SU-DHL-6 (cell line): ENCODE results near the gene NUDT14.

Source experiments
- H2AFZ ChIP-seq: fragments of 200-600 bp; sonication (generic); 2 replicates; pipeline ENCODE4 v1.6.1; 2014; ENCODE audit warnings: low read depth, mild to moderate bottlenecking, moderate library complexity, mixed read lengths, antibody characterized with exemption, low read length; ENCODE audit not compliant: severe bottlenecking
- H3F3A ChIP-seq: fragments of 200-600 bp; shearing (Covaris generic); 2 replicates; pipeline ENCODE4 v1.6.0; 2016; ENCODE audit warnings: antibody characterized with exemption, mild to moderate bottlenecking; ENCODE audit not compliant: insufficient read depth
- H3K27ac ChIP-seq: fragments of 200-600 bp; sonication (generic); 2 replicates; pipeline ENCODE4 v1.5.1; 2016; ENCODE audit warnings: low read depth, mild to moderate bottlenecking, low read length, moderate library complexity, mixed read lengths
- H3K27me3 ChIP-seq: fragments of 200-600 bp; sonication (generic), shearing (Covaris generic); 2 replicates; pipeline ENCODE4 v1.6.0; 2014; ENCODE audit warnings: mild to moderate bottlenecking, low read length
- H3K36me3 ChIP-seq: fragments of 200-600 bp; sonication (generic); 2 replicates; pipeline ENCODE4 v1.6.1; 2014; ENCODE audit warnings: mild to moderate bottlenecking, low read length, mixed read lengths
- H3K4me2 ChIP-seq: fragments of 300-600, 200-600 bp; shearing (Covaris generic), sonication (generic); 2 replicates; pipeline ENCODE4 v1.6.0; 2014; ENCODE audit warnings: low read length, low read depth, mild to moderate bottlenecking; ENCODE audit not compliant: poor library complexity, severe bottlenecking
- H3K4me3 ChIP-seq: fragments of 200-600 bp; sonication (generic); 2 replicates; pipeline ENCODE4 v1.5.1; 2014; ENCODE audit warnings: antibody characterized with exemption, low read length, mild to moderate bottlenecking, mixed read lengths; ENCODE audit not compliant: insufficient read depth, poor library complexity, severe bottlenecking
- H3K79me2 ChIP-seq: fragments of 200-600 bp; sonication (generic); 2 replicates; pipeline ENCODE4 v1.6.1; 2014; ENCODE audit warnings: mild to moderate bottlenecking, low read length, moderate library complexity; ENCODE audit not compliant: insufficient read depth
- H3K9ac ChIP-seq: fragments of 200-600 bp; sonication (generic); 2 replicates; pipeline ENCODE4 v1.7.0; 2014; ENCODE audit warnings: mild to moderate bottlenecking, low read length
- H3K9me2 ChIP-seq: fragments of 200-600 bp; sonication (generic); replicated peaks from 2 replicates; pipeline ENCODE4 v1.6.1; 2014; ENCODE audit warnings: low read length; ENCODE audit not compliant: insufficient read depth
- H3K9me3 ChIP-seq: fragments of 200-600 bp; sonication (generic); 2 replicates; pipeline ENCODE4 v1.6.1; 2014; ENCODE audit warnings: low read length, mixed read lengths; ENCODE audit not compliant: insufficient read depth
- H4K20me1 ChIP-seq: fragments of 200-600 bp; sonication (generic); 2 replicates; pipeline ENCODE4 v1.6.1; 2014; ENCODE audit warnings: low read depth, mild to moderate bottlenecking, antibody characterized with exemption, low read length, moderate library complexity, mixed read lengths
- EZH2phosphoT487 ChIP-seq: fragments of 200-600 bp; sonication (generic), shearing (Covaris generic); conservative IDR thresholded peaks from 2 replicates; pipeline ENCODE4 v1.6.1; 2018; ENCODE audit warnings: mild to moderate bottlenecking, antibody characterized with exemption, low read length, moderate library complexity, mixed read lengths
- TF ChIP-seq, protein P1 (sequence below): fragments of 200-600 bp; sonication (generic); IDR thresholded peaks from one replicate; pipeline ENCODE4 v1.5.1; 2017; ENCODE audit warnings: antibody characterized with exemption, mild to moderate bottlenecking, low read length, moderate library complexity; ENCODE audit not compliant: insufficient read depth, poor library complexity, severe bottlenecking

The NUDT14 gene

GRCh38 chr14:105179191-105179590, 1.9 kb downstream of the NUDT14 start:
- no peak overlapping the region for H3K27ac ChIP-seq
- no peaks in the 10 kb centered on the region for H3K79me2 ChIP-seq
- no peaks in the 10 kb centered on the region for H3K27me3 ChIP-seq
- no peak overlapping the region for H3K4me3 ChIP-seq
- no peaks in the 10 kb centered on the region for H3F3A ChIP-seq
- H3K36me3 ChIP-seq: no peaks in the 10 kb centered on the region
- H3K9me2 ChIP-seq: no peaks in the 10 kb centered on the region
- no peaks in the 10 kb centered on the region for H3K9me3 ChIP-seq
- no peak overlapping the region for H3K9ac ChIP-seq
- H4K20me1 ChIP-seq: no peaks in the 10 kb centered on the region; the same call in 1 of the 2 replicates
- no peak overlapping the region for H2AFZ ChIP-seq
- TF ChIP-seq EZH2phosphoT487: no peak
- TF ChIP-seq, protein P1, sequence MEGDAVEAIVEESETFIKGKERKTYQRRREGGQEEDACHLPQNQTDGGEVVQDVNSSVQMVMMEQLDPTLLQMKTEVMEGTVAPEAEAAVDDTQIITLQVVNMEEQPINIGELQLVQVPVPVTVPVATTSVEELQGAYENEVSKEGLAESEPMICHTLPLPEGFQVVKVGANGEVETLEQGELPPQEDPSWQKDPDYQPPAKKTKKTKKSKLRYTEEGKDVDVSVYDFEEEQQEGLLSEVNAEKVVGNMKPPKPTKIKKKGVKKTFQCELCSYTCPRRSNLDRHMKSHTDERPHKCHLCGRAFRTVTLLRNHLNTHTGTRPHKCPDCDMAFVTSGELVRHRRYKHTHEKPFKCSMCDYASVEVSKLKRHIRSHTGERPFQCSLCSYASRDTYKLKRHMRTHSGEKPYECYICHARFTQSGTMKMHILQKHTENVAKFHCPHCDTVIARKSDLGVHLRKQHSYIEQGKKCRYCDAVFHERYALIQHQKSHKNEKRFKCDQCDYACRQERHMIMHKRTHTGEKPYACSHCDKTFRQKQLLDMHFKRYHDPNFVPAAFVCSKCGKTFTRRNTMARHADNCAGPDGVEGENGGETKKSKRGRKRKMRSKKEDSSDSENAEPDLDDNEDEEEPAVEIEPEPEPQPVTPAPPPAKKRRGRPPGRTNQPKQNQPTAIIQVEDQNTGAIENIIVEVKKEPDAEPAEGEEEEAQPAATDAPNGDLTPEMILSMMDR: no peak
- no peak overlapping the region for H3K4me2 ChIP-seq

GRCh38 chr14:105178868-105179140, 2.3 kb downstream of the NUDT14 start:
- Histone ChIP-seq H3K79me2 (no peaks in the 10 kb centered on the region), H3K9me2 (no peaks in the 10 kb centered on the region), H3K4me2 (no peak overlapping the region), H3K4me3 (no peak overlapping the region), H3K27me3 (no peaks in the 10 kb centered on the region), H3K9me3 (no peaks in the 10 kb centered on the region), H4K20me1 (no peaks in the 10 kb centered on the region; the same call in 1 of the 2 replicates), H3F3A (no peaks in the 10 kb centered on the region), H3K9ac (no peak overlapping the region), H2AFZ (no peak overlapping the region), H3K27ac (no peak overlapping the region), H3K36me3 (no peaks in the 10 kb centered on the region)
- TF ChIP-seq, protein P1: no peak
- no peak for TF ChIP-seq EZH2phosphoT487

- Histone ChIP-seq H2AFZ (no peak overlapping the region), H3K9me2 (no peaks in the 10 kb centered on the region), H3K27me3 (no peaks in the 10 kb centered on the region), H3K9ac (no peak overlapping the region), H3K4me3 (no peak overlapping the region), H4K20me1 (no peaks in the 10 kb centered on the region; the same call in 1 of the 2 replicates), H3K9me3 (no peaks in the 10 kb centered on the region), H3K4me2 (no peak overlapping the region), H3K79me2 (no peaks in the 10 kb centered on the region), H3F3A (no peaks in the 10 kb centered on the region), H3K27ac (no peak overlapping the region), H3K36me3 (no peaks in the 10 kb centered on the region)
- TF ChIP-seq, protein P1: no peak
- TF ChIP-seq EZH2phosphoT487: no peak
These were observed 2.8 kb downstream of the NUDT14 start for GRCh38 chr14:105178069-105178867.
